ENCODE measurements around the gene TPRG1L. TPM values are rescaled to one million over a fixed set of nuclear protein-coding genes. Genes with fewer than 3 reads are reported as not detected.

The TPRG1L gene
- total and polyA plus RNA-seq, 4 donors, result 24.1 to 46.6 (median 32.9) TPM

DNA sequence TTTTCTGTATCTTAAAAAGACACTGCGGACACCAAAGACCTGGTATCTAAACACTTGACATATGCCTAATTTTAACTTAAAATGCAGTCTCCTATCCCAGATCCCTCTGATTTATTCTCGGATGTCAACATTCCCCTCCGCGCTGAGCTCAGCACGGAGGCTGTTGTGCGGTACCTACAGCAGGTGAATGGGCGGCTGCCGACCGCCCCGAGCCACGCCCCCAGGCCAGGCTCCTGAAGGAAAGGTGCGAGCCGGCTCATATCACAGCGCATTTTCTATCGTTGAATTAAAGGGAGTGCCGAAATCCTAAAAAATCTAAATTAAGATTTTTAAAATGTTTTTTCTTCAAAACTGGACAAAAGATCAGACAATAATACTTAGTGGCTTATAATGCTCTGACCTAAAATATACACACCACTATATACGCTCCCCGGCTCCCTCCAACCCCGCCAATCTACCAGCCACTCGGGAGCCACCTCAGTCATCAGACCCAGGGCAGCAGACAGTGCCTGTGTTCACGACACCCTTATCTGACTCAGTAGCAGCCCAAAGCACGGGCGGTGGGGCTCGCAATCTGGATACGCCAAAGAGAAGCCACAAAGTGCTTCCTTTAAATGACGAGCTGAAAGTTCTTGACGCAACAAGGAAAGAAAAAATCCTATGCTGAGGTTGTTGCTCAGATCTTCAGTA is 21.0 kb downstream of the TPRG1L start:
- Histone ChIP-seq H3K9ac (ENCODE audit: insufficient read depth in 1 of 2, low read length in 2 of 2) (no peak overlapping the region), H3K4me3 (no peak overlapping the region), H3K27me3 (ENCODE audit: control insufficient read depth in 3 of 3, insufficient read depth in 3 of 3, low read length in 2 of 3) (peaks cover 0 to 8% (median 5%) of the 10 kb centered on the region in 3 donors), H3K36me3 (ENCODE audit: control insufficient read depth in 4 of 4, insufficient read depth in 4 of 4, low read length in 4 of 4) (peaks cover 4 to 27% (median 9%) of the 10 kb centered on the region in 4 donors), H3K9me3 (ENCODE audit: control insufficient read depth in 4 of 4, insufficient read depth in 3 of 4, low read length in 3 of 4) (peaks cover 0 to 2% (median 0%) of the 10 kb centered on the region in 4 donors), H3K27ac (ENCODE audit: low read depth in 1 of 2, low read length in 1 of 2) (no peak overlapping the region), H3K4me1 (ENCODE audit: control insufficient read depth in 5 of 5, insufficient read depth in 5 of 5, low read length in 5 of 5) (peaks cover 0 to 8% (median 6%) of the 10 kb centered on the region in 5 donors)
- TF ChIP-seq, protein P1, sequence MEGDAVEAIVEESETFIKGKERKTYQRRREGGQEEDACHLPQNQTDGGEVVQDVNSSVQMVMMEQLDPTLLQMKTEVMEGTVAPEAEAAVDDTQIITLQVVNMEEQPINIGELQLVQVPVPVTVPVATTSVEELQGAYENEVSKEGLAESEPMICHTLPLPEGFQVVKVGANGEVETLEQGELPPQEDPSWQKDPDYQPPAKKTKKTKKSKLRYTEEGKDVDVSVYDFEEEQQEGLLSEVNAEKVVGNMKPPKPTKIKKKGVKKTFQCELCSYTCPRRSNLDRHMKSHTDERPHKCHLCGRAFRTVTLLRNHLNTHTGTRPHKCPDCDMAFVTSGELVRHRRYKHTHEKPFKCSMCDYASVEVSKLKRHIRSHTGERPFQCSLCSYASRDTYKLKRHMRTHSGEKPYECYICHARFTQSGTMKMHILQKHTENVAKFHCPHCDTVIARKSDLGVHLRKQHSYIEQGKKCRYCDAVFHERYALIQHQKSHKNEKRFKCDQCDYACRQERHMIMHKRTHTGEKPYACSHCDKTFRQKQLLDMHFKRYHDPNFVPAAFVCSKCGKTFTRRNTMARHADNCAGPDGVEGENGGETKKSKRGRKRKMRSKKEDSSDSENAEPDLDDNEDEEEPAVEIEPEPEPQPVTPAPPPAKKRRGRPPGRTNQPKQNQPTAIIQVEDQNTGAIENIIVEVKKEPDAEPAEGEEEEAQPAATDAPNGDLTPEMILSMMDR (IDR thresholded peaks at IDR 0.05; ENCODE audit: control extremely low read depth, extremely low read depth), result no peak
- DNase-seq, result no peak
- 90 to 96% methylated on average over 27 of the region's 27 CpGs for WGBS, 2 donors
- ATAC-seq (ENCODE audit: insufficient read depth, low FRiP score), result no peak

GRCh38 chr1:3646596-3646995 is 21.8 kb downstream of the TPRG1L start:
- DNase-seq, result no peak
- H3K36me3 ChIP-seq (ENCODE audit: control insufficient read depth in 4 of 4, insufficient read depth in 4 of 4, low read length in 4 of 4), result peaks cover 4 to 25% (median 9%) of the 10 kb centered on the region in 4 donors
- peaks cover 0 to 15% (median 5%) of the 10 kb centered on the region in 3 donors for H3K27me3 ChIP-seq (ENCODE audit: control insufficient read depth in 3 of 3, insufficient read depth in 3 of 3, low read length in 2 of 3)
- peaks cover 0 to 12% (median 6%) of the 10 kb centered on the region in 5 donors for H3K4me1 ChIP-seq (ENCODE audit: control insufficient read depth in 5 of 5, insufficient read depth in 5 of 5, low read length in 5 of 5)
- TF ChIP-seq, protein P1 (IDR thresholded peaks at IDR 0.05; ENCODE audit: control extremely low read depth, extremely low read depth), result no peak
- H3K27ac ChIP-seq (ENCODE audit: low read depth in 1 of 2, low read length in 1 of 2), result no peak overlapping the region
- peaks cover 0 to 2% (median 0%) of the 10 kb centered on the region in 4 donors for H3K9me3 ChIP-seq (ENCODE audit: control insufficient read depth in 4 of 4, insufficient read depth in 3 of 4, low read length in 3 of 4)
- no peak for ATAC-seq (ENCODE audit: insufficient read depth, low FRiP score)
- H3K9ac ChIP-seq (ENCODE audit: insufficient read depth in 1 of 2, low read length in 2 of 2), result no peak overlapping the region
- 94 to 96% methylated on average over 20 of the region's 20 CpGs for WGBS, 2 donors
- H3K4me3 ChIP-seq, result no peak overlapping the region

DNA sequence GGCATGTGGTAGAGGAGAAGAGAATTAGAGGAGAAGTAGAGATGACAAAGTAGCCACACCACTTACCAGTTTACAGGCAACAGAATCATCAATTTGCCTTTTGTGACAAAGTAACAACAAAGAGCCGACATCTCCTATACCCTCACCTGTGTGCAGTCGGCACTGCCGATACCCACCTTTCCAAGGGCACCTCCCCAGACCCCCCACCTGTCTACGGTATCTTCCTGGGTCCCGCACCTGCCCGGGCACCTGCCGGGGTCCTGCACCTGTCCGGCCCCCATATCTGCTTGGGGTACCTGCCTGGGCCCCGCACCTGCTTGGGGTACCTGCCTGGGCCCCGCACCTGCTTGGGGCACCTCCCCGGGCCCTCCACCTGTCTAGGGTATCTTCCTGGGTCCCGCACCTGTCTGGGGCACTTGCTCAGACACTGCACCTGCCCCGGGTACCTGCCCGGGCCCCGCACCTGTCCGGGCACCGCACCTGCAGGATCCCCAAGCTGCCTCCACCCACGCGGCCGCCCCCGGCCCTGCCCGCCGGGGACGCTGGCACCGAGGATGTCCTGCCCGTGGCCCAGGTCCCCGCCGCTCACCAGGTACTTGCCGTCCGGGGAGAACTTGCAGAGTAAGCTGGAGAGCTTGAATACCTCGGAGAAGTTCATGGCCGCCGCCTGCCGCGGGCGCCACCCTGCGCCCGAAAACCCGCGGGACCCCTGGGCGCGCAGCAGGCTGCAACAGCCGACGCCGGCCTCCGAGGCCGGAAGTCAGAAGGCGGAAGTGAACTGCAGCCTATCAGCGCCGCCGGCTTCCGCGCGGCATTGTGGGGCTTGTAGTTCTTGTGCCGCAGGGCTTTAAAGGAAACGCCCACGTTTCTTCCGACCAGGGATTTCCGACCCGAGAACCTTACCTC is 24.8 kb downstream of the TPRG1L start, which contains the start of gene WRAP73:
WRAP73 (minus strand) TSS at position 762 of the 906 bp plus-strand sequence; CDS start at position 658, 104 bp downstream.
- Histone ChIP-seq H3K4me3 (peak within 1 kb of the TSS; percentile 98), H3K4me1 (ENCODE audit: control insufficient read depth in 5 of 5, insufficient read depth in 5 of 5, low read length in 5 of 5) (peaks cover 0 to 21% (median 6%) of the 10 kb centered on the region in 5 donors), H3K27ac (ENCODE audit: low read depth in 1 of 2, low read length in 1 of 2) (no peak within 1 kb of the TSS), H3K36me3 (ENCODE audit: control insufficient read depth in 4 of 4, insufficient read depth in 4 of 4, low read length in 4 of 4) (peaks cover 4 to 15% (median 7%) of the 10 kb centered on the region in 4 donors), H3K27me3 (ENCODE audit: control insufficient read depth in 3 of 3, insufficient read depth in 3 of 3, low read length in 2 of 3) (peaks cover 16 to 34% (median 19%) of the 10 kb centered on the region in 3 donors), H3K9ac (ENCODE audit: insufficient read depth in 1 of 2, low read length in 2 of 2) (no peak within 1 kb of the TSS), H3K9me3 (ENCODE audit: control insufficient read depth in 4 of 4, insufficient read depth in 3 of 4, low read length in 3 of 4) (peaks cover 0 to 2% (median 0%) of the 10 kb centered on the region in 4 donors)
- TF ChIP-seq, protein P1 (IDR thresholded peaks at IDR 0.05; ENCODE audit: control extremely low read depth, extremely low read depth), result no peak
- ATAC-seq (ENCODE audit: insufficient read depth, low FRiP score) (peak; percentile 94), DNase-seq (peak; percentile 91 to 94 (median 91))
- 1 to 3% methylated on average over 60 of the region's 60 CpGs for WGBS, 2 donors
